HG03025 (cell line): ENCODE measurements around the gene HAP1.
"Not testable (repeated sequence)": the region's sequence is repeated elsewhere in the genome, so short reads cannot be mapped to it uniquely, and the experiment has no call there.

ENCODE experiments used
- ATAC-seq: cut with Tn5 transposase; IDR thresholded peaks from one replicate; pipeline ENCODE4 v1.9.1; 2021; ENCODE audit warnings: mild to moderate bottlenecking, moderate library complexity; ENCODE audit not compliant: unreplicated experiment, low FRiP score

The HAP1 gene

DNA sequence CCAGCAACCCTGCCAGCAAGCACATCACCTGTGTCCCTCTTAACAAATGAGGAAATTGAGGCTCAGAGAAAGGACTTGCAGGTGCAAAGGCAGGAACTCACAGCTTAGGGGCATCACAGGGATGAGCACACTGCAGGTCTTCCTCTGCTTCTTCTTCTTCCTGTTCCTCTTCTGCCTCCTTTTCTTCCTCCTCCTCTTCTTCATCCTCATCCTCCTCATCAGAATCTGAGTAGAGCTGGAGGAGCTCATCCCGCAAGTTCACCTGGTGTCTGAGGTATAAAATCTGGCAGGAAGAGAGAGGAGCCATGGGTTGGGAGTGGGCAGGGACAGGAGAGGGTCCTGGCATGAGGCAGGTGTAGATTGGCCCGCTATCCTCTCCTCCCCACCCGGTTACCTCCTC is 2.6 kb downstream of the HAP1 start:
- no peak for ATAC-seq

DNA sequence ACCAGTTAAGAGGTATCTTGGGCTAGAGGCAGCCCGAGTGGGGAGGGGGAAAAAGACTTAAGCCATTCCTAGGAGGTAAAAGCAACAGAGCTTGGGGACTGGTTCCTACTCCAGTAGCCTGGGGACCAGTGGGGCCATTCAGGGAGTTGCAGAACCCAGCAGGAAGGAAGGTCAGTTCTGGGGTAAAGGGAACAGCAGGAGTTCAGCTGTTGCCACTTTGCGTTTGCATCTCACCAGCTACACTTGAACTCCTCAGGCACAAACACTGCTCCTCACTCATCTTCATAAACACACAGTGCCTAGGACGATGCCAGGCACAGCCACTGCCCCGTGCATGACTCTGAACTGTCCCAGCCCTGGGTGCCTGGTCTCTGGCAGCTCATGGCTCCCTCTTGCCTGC is 4.0 kb downstream of the HAP1 start:
- no peak for ATAC-seq

DNA sequence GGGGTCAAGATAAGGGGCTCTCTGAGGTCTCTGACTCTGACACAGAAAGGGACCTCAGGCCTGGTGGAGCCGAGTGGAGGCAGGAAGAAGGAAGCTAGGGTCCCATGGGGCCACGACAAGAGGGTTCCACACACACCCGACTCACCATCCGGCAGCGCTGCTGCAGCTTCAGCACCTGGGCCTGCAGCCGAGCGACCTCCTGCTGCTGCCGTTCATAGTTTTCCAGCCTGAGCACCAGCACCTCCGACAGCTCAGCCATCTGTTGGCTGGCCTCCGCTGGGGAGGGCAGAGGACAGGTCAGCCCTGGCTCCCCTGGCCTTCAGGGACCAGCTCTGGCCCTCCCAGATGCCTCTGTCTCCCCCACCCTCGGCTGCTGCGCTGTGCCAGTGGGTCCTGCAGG is 6.4 kb downstream of the HAP1 start:
- ATAC-seq = no peak

DNA sequence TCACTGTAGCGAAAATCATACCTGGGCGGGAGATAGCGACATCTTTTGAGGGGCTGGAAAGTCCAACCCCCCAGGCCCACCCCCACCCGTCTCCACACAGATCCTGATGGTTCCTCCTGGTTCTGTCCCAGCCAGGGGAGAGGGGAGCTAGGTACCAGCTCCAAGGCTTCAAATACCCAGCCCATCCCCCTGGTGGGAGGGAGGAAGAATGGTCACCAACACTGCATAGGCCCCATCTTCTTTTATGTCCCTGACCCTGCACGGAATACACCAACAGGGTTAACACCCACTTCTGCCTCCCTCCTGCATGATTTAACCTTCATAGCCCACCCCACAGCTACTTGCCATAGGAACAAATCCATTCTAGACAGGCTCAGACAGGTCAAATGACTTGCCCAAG is 9.3 kb downstream of the HAP1 start:
- no peak for ATAC-seq

DNA sequence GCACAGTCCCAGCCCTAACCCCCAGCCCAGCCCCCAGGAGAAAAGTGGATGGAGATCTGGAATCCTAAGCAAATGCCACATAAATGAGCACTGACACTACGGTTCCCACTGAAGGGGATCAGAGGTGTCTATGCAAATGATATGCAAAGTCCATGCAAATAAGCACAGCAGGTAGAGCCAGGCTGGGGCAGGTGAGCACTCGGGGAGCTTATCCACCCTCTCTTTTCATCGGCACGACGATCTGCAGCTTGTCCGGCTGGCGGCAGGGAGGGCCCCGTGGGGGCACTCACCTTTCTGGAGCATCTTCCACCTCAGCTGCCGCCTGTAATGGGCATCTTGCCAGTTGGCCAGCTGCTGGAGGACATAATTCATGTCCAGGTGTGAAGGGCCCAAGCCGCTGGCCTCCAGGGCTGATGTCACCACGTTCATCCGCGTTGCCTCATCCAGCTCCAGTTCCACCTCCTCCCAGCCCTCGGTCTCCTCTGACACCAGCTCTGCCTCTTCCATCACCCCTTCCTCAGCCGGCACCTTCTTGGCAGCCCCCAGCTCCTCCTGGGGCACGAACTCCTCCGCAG is 9.9 kb downstream of the HAP1 start:
- ATAC-seq = no peak

DNA sequence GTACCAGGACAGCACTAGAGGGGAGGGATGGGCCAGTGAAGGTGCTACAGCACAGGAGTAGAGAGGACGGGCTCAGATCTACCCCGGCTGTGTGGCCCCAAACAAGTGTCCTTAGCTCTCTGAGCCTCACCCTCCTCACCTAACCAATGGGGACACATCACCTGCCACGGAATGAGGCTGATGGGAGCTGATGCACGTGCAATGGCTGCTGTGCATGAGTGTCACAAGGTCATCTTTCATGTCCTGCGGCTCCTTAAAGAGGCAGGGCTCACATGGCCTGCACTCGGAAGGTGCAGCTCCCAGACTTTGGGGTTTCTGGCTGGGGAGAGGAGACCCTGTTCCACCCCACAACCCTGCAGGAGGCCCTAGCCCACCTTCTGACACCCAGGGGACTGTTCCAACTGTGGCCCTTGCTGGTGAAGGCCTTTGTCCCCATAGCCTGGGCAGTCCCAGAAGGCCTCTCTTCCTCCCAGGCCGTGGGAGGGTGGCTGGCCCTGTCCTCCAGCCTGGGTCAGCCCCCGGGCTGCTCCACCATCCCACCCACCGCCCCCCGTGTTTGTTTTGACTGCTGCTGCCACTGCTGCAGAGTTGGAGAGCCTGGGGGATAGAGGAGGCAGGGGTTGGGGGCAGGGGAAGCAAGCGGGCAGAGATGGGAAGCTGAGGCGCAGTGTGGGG is 10.5 kb downstream of the HAP1 start:
- no peak for ATAC-seq

DNA sequence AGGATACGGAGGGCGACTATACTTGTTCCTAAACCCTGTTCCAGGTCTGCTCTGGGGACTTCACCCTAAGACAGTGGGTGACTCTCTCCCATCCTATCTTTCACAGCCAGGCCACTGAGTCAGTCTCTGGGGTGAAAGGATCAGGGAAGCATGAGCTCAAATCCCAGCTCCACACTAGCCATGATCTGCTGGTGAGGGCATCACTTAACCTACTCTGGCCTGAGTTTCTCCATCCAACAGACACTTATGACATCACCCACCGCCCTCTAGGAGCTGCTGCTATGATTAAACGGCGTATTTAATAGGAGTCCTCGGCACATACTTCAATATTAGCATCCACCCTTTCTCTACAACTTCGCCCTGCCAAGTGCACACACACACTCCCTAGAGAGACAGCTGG is 12.2 kb downstream of the HAP1 start:
- ATAC-seq = no peak

DNA sequence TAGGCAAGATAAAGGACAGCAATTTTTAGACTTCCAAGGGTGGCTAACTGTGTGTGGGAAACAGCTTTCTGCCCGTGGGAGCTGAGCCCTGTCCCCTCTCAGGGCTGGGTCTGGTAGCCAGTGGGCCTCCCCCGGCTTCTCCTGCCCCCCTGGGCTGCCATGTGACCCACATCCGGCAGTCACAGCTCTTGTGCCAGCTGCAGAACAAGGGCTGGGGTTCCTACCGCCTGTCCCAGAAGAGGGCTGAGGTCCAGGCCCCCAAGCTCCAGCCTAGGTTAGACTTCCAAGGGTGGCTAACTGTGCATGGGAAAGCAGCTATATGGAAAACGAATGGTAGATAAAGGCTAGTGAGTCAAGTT is 16.2 kb downstream of the HAP1 start:
- no peak for ATAC-seq

DNA sequence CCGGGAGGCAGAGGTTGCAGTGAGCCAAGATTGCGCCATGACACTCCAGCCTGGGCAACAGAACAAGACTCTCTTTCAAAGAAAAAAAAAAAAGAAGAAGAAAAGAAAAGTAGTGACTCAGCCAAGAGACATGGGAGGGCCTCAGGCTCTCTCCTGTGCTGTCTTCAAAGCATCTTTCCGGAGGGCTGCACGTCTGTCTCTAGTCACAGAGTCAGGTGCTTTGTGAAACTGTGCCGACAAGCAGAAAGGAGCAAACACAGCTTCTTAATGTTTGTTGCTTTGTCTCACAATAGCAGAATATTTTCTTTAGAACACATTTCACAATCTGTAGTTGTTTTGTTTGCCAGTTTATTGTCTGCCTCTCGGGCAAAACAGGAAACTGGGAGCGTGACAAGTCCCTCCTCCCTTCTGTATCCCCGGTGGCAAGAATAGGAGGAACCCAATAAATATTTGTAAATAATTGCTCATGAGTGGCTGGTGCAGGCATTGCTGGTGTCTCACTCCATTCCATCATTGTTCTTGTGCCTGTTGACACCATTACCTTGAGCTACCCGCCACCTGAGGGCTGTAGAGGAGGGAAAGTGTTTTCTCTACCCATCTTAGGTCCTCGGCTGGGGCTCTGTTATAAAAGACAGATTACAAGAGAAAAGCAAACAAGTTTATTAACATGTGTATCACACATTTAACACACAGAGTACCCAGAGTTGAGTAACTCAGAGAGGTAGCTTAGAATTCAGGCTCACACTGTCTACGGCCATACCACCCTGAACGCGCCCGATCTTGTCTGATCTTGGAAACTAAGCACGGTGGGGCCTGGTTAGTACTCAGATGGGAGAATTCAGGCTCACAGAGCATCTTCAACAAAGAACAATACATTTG is 16.8 kb downstream of the HAP1 start:
- no peak for ATAC-seq

DNA sequence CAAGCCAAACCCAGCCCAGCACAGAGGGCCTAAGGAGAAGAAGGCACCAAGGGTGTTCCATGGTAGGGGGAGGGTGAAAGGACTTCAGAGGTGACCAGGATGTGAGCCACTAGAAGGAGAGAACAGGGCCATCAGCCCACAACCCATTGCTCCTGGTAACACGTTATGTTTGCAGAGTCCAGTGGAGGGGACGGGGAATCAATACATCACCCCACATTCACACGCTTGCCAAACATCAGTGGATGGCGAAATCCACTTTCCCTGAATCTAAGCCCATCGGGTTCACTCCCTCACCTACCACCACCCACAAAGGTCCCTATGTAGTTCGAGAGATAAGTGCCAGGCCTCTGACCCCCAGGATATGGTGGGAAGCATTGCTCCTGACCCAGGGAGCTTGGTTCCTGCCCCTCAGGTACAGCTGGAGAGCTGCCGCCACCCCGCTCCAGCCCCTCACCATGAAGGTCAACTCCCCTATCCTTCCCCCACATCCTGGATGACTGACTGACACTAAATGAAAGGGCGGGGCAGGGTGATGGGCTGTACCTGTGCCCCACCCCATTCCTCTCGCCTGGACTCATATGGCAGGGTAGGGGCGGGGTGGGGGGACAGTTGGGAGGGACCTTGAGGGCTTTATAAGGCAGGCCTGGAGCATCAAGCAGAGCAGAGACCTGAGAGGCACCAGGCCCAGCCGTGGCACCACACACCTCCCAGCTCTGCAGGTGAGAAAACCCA is 22.6 kb downstream of the HAP1 start, which contains the start of gene GAST:
Gene GAST, plus strand, starts transcription at position 663 of the 732 bp plus-strand sequence. CDS start 3,106 bp downstream, outside the sequence.
- ATAC-seq = no peak

DNA sequence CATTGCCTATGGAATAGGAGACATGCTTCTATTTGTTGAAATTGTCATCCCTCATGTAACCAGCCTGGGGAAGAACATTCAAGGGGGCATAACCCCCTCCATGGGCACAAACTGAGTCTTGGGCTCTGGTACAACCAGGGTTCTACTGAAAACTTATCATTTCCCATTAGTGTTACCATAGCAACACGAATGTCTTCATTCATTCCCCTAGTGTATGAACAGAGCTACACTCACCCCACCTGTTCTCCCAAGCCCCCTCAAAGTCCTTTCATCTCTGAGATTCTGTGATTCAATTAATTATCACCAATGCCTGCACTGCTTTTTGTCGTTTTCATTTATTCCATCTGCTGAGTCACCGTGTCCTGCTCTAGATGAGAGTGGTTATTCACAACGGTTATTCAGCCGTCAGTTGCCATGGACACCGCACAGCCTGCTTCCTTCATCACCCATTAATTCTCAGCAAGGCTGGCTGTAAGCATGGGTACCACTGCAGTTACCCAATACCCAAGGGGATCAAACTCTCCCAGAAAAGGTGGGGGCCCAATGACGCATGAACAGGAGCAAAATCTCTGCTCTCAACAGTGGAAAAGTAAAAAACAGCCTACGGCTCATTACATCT is 23.9 kb downstream of the HAP1 start:
- ATAC-seq = no peak

DNA sequence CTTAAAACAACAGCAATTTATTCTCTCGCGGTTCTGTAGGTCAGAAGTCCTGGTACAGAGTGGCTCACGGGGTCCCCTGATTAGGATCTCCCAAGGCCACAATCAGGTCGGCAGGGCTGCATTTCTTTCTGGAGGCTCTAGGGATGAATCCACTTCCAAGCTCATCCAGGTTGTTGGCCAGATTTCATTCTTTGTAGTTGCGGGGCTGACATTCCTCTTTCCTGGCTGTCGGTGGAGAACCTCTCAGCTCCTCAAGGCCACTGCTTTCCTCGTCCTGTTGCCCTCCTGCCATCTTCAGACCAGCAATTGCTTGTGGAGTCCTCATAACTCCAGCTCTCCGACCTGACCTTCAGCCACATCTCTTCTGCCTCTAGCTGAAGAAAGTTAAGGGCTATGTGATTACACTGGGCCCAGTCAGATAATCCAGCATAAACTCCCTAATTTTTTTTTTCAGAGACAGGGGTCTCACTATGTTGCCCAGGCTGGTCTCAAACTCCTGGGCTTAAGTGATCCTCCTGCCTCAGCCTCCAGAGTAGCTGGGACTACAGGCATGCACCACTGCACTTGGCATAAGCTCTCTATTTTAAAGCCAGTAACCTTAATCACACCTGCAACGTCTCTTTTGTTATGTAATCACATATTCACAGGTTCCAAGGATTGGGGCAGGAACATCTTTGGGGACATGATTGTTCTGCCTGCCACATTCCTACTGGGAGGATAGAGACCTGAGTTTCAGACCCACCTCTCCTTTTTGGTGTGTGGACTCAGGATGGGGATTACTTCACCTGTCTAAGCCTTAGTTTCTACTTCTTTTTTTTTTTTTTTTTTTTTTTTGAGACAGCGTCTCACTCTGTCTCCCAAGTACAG is 26.4 kb downstream of the HAP1 start:
- no peak for ATAC-seq

DNA sequence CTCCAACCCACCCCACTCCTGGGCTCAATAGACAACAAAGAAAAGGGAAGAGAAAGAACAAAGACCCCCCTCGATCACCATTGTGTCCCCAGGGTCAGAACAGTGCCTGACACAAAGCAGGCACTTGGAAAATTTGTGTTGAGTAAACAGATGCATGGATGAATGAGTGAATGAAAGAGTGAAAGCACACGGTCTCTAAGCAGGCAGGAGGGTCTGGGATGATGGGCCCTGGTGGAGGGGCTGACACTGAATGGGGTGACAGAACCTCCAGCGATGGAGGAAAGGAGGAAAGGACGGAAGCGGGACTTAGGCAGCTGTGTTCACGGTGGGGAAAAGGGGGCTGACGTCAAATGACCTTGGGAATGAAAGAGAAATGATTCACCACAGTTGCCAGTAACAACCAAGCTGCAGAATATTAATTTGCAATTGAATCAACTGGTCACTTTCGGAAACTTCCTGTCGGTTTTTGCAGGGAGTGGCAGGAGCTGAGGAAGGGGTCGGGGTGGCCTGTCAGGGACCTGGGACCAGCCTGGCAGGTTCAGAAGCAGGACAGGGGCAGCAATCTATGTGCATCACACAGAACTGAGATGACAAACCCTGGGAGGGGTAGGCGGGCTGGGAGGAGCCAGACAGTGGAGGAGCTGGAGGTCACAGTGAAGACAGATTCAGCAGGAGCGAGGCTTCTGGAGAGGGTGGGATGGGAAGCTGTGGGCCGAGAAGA is 29.0 kb downstream of the HAP1 start:
- ATAC-seq = no peak

DNA sequence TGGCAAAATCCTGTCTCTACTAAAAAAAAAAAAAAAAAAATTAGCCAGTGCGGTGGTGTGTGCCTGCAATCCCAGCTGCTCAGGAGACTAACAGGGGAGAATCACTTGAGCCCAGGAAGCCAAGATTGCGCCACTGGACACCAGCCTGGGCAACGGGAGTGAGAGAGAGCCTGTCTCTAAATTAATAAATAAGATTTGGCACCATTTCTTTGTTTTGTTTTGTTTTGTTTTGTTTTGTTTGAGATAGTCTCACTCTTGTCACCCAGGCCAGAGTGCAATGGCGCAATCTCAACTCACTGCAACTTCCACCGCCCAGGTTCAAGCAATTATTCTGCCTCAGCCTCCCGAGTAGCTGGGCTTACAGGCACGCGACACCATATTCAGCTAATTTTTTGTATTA is 31.7 kb downstream of the HAP1 start:
- ATAC-seq = no peak

DNA sequence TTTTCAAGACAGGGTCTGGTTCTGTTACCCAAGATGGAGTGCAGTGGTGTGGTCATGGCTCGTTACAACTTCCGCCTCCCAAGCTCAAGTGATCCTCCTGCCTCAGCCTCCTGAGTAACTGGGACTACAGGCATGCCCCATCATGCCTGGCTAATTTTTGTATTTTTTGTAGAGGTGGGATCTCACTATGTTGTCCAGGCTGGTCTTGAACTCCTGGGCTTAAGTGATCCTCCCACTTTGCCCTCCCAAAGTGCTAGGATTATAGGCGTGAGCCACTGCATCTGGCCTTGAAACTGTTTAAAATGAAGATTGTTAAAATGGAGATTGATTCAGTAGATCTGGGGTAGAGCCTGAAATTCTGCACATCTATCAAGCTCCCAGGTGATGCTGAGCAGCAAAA is 33.6 kb downstream of the HAP1 start:
- ATAC-seq = not testable (repeated sequence)

DNA sequence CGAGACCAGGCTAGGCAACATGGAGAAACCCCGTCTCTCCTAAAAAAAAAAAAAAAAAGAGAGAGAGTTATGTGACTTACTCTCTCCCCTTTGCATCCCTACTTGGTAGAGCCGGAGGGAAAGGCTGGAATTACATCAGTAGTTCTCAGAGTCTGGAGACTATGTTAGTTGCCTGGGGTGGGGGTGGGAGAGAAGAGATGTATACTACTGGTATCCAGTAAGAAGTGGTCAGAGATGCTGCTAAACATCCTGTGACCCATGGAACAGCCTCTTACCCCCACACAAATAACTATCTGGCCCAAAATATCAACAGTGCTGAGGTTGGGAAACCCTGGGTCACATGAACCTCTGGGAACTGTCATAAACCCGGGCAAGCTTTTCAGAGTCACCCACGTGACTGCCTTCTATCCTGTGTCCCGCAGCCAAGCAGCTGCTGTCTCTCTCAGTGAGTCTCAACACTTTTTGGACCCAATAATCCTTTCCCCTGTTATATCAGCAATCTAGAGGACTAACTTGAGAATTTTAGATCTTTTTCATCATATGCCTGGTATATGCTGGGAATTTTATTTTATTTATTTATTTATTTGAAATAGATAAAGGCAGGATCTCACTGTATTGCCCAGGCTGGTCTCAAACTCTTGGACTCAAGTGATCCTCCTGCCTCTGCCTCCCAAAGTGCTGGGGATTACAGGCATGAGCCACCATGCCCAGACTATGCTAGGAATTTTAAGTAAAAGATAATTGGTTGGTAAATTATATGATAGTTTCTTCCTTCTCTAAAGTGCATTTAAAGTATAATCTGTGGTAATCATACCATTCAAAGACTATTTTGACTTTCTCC is 37.1 kb downstream of the HAP1 start:
- ATAC-seq = no peak

DNA sequence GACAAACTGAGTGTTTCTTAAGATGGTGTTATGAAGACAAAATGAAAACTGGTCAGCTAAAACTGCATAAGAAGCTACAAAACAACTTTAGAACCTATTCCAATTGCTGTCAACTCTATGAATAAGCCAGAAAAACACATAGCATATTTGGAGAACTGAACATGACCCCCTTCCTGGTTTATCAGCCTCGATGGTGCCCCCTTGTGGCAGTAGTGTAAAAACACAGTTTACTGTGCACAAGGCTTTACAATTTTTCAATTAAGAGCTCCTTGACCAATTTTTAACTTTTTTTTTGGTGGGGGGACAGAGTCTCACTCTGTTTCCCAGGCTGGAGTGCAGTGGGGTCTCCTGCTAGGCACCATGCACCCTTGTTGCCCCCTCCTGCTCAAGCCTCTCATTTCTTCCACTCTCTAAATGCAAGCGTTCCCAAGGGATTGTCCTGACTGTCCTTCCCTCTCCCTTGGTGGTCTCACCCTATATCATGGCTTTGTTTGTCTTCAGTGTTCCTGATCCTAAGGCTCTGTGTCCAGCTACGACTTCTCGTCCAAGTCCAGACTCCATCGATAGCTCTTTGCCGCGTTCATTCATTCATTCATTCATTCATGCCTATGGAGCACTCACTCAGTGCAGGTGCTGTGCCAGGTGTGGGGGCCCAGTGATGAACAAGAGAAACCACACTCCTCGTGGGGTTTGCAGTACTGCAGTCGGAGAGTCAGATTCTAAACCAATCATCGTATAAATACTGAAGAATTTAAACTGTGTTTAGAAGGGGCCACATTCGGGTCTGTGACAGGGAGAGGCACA is 38.3 kb downstream of the HAP1 start:
- no peak for ATAC-seq
